ENCODE measurements around the gene GOLGA3.
"Not testable (repeated sequence)": the region's sequence is repeated elsewhere in the genome, so short reads cannot be mapped to it uniquely, and the experiment has no call there.

Gene GOLGA3

DNA sequence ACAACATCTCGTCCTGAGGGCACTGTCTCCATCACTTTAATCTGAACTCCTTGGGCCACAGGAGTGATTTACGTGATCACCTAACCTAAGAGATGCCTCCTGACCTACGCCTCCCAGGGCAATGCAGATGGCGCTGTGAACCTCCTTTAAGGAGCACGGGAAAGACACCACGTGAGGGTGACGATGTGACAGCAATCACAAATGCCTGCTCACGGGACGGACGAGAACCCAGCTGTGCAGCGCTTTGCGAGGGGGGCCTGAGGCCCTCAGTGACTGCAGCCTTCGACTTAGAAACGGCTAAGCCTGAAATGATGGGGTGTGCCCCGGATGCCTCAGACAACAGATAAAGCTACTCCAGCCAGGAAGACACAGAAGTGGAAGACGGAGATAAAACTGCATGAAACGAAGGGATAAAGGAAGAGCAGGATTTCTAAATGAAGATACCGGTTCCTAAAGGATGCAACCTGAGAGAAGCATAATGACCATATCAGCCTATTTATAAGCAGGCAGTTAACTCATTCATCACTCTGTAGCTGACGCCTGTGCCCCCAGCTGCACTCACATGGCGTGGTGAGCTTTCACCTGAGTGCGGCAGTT lies 13.9 kb upstream of the GOLGA3 start:
- H3K27ac ChIP-seq (ENCODE audit: low read length), result no peak overlapping the region
- no peaks in the 10 kb centered on the region for H3K27me3 ChIP-seq (ENCODE audit: low read depth, low read length)
- H3K4me1 ChIP-seq (ENCODE audit: control insufficient read depth in 1 of 2, insufficient read depth in 2 of 2, low read length in 2 of 2), result peaks cover 0 to 3% of the 10 kb centered on the region in 2 donors
- H3K4me3 ChIP-seq (ENCODE audit: low read depth in 1 of 2, low read length in 2 of 2), result no peak overlapping the region
- H3K9me3 ChIP-seq (ENCODE audit: control insufficient read depth in 1 of 2, low read length in 2 of 2), result no peaks in the 10 kb centered on the region
- peaks cover 29 to 65% of the 10 kb centered on the region in 2 donors for H3K36me3 ChIP-seq (ENCODE audit: control insufficient read depth in 1 of 2, insufficient read depth in 2 of 2, low read length in 2 of 2)

- Histone ChIP-seq H3K4me3 (ENCODE audit: low read depth in 1 of 2, low read length in 2 of 2) (no peak overlapping the region), H3K27ac (ENCODE audit: low read length) (no peak overlapping the region), H3K4me1 (ENCODE audit: control insufficient read depth in 1 of 2, insufficient read depth in 2 of 2, low read length in 2 of 2) (peaks cover 0 to 5% of the 10 kb centered on the region in 2 donors), H3K9me3 (ENCODE audit: control insufficient read depth in 1 of 2, low read length in 2 of 2) (no peaks in the 10 kb centered on the region), H3K36me3 (ENCODE audit: control insufficient read depth in 1 of 2, insufficient read depth in 2 of 2, low read length in 2 of 2) (peaks cover 19 to 57% of the 10 kb centered on the region in 2 donors), H3K27me3 (ENCODE audit: low read depth, low read length) (no peaks in the 10 kb centered on the region)
Measured at GRCh38 chr12:132841151-132841550, 12.5 kb upstream of the GOLGA3 start.

GRCh38 chr12:132840536-132840935 lies 11.9 kb upstream of the GOLGA3 start:
- Histone ChIP-seq H3K27me3 (ENCODE audit: low read depth, low read length) (no peaks in the 10 kb centered on the region), H3K4me1 (ENCODE audit: control insufficient read depth in 1 of 2, insufficient read depth in 2 of 2, low read length in 2 of 2) (peaks cover 0 to 5% of the 10 kb centered on the region in 2 donors), H3K4me3 (ENCODE audit: low read depth in 1 of 2, low read length in 2 of 2) (no peak overlapping the region), H3K27ac (ENCODE audit: low read length) (no peak overlapping the region), H3K9me3 (ENCODE audit: control insufficient read depth in 1 of 2, low read length in 2 of 2) (no peaks in the 10 kb centered on the region), H3K36me3 (ENCODE audit: control insufficient read depth in 1 of 2, insufficient read depth in 2 of 2, low read length in 2 of 2) (peaks cover 19 to 51% of the 10 kb centered on the region in 2 donors)

DNA sequence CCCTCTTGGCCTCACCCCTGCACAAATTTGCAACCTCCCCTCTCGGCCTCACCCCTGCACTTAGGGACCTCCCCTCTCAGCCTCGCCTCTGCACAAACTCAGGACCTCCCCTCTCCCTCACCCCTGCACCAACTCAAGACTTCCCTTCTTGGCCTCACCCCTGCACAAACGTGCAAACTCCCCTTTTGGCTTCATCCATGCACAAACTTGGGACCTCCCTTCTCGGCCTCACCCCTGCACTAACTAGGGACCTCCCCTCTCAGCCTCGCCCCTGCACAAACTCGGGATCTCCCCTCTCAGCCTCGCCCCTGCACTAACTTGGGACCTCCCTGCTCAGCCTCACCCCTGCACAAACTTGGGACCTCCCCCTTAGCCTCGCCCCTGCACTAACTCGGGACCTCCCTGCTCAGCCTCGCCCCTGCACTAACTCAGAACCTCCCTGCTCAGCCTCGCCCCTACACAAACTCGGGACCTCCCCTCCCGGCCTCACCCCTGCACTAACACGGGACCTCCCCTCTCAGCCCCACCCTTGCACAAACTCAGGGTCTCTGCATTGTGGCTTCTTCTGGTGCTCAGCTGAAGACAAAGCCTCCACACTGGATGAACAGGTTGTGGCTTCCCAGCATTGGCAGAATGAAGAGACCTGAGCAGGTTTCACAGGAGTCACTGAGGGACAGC lies 11.0 kb upstream of the GOLGA3 start:
- Histone ChIP-seq H3K4me3 (ENCODE audit: low read depth in 1 of 2, low read length in 2 of 2) (no peak overlapping the region), H3K27ac (ENCODE audit: low read length) (no peak overlapping the region), H3K4me1 (ENCODE audit: control insufficient read depth in 1 of 2, insufficient read depth in 2 of 2, low read length in 2 of 2) (peaks cover 0 to 5% of the 10 kb centered on the region in 2 donors), H3K9me3 (ENCODE audit: control insufficient read depth in 1 of 2, low read length in 2 of 2) (no peaks in the 10 kb centered on the region), H3K36me3 (ENCODE audit: control insufficient read depth in 1 of 2, insufficient read depth in 2 of 2, low read length in 2 of 2) (peaks cover 19 to 49% of the 10 kb centered on the region in 2 donors), H3K27me3 (ENCODE audit: low read depth, low read length) (no peaks in the 10 kb centered on the region)

- Histone ChIP-seq H3K27ac (ENCODE audit: low read length) (no peak overlapping the region), H3K9me3 (ENCODE audit: control insufficient read depth in 1 of 2, low read length in 2 of 2) (no peaks in the 10 kb centered on the region), H3K27me3 (ENCODE audit: low read depth, low read length) (no peaks in the 10 kb centered on the region), H3K4me1 (ENCODE audit: control insufficient read depth in 1 of 2, insufficient read depth in 2 of 2, low read length in 2 of 2) (peaks cover 0 to 5% of the 10 kb centered on the region in 2 donors), H3K36me3 (ENCODE audit: control insufficient read depth in 1 of 2, insufficient read depth in 2 of 2, low read length in 2 of 2) (peaks cover 15 to 49% of the 10 kb centered on the region in 2 donors), H3K4me3 (ENCODE audit: low read depth in 1 of 2, low read length in 2 of 2) (no peak overlapping the region)
Measured at GRCh38 chr12:132838410-132839080, 9.9 kb upstream of the GOLGA3 start.

DNA sequence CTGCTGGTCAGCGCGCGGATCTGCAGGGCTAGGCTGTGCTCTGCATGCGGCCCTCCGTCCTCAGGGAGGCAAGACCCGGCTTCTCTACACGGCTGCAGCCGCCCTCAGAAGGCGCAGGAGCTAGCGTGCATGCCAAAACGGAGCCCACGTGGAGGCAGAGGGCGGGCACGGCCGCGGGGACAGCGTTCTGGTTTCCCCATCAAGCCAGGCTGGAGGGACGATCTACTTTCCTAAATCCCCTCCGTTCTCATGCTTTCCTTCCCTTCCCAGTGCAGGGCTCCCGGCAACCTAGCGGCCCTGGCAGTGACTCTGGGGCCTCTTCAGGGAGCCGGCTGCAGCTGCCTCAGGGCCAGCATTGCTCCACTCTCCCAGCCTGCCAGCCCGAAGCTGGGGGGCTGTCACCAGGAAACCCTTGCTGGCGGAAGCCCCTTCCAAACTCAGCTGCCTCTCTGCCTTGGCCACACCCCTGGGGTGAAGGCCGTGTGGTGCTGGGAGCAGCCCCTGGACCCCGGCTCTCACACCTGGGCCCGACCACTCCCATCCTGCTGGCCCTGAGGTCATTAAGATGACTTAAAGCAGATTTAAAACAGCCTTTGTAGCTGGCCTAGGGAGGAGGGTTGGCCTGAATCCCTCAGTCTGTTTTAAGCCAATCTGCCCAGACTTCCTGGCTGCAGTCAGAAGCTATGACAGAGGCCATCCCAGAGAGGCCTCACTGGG lies 9.2 kb upstream of the GOLGA3 start:
- Histone ChIP-seq H3K4me1 (ENCODE audit: control insufficient read depth in 1 of 2, insufficient read depth in 2 of 2, low read length in 2 of 2) (peaks cover 0 to 5% of the 10 kb centered on the region in 2 donors), H3K27me3 (ENCODE audit: low read depth, low read length) (no peaks in the 10 kb centered on the region), H3K36me3 (ENCODE audit: control insufficient read depth in 1 of 2, insufficient read depth in 2 of 2, low read length in 2 of 2) (peaks cover 15 to 45% of the 10 kb centered on the region in 2 donors), H3K9me3 (ENCODE audit: control insufficient read depth in 1 of 2, low read length in 2 of 2) (no peaks in the 10 kb centered on the region), H3K27ac (ENCODE audit: low read length) (no peak overlapping the region), H3K4me3 (ENCODE audit: low read depth in 1 of 2, low read length in 2 of 2) (no peak overlapping the region)

- Histone ChIP-seq H3K4me1 (ENCODE audit: control insufficient read depth in 1 of 2, insufficient read depth in 2 of 2, low read length in 2 of 2) (peaks cover 0 to 5% of the 10 kb centered on the region in 2 donors), H3K9me3 (ENCODE audit: control insufficient read depth in 1 of 2, low read length in 2 of 2) (no peaks in the 10 kb centered on the region), H3K27me3 (ENCODE audit: low read depth, low read length) (no peaks in the 10 kb centered on the region), H3K36me3 (ENCODE audit: control insufficient read depth in 1 of 2, insufficient read depth in 2 of 2, low read length in 2 of 2) (peaks cover 18 to 41% of the 10 kb centered on the region in 2 donors), H3K4me3 (ENCODE audit: low read depth in 1 of 2, low read length in 2 of 2) (no peak overlapping the region), H3K27ac (ENCODE audit: low read length) (no peak overlapping the region)
Measured at GRCh38 chr12:132836795-132837331, 8.2 kb upstream of the GOLGA3 start.

GRCh38 chr12:132836230-132836629 lies 7.6 kb upstream of the GOLGA3 start:
- H3K36me3 ChIP-seq (ENCODE audit: control insufficient read depth in 1 of 2, insufficient read depth in 2 of 2, low read length in 2 of 2), result peaks cover 15 to 36% of the 10 kb centered on the region in 2 donors
- H3K4me3 ChIP-seq (ENCODE audit: low read depth in 1 of 2, low read length in 2 of 2); H3K9me3 ChIP-seq (ENCODE audit: control insufficient read depth in 1 of 2, low read length in 2 of 2); H3K27ac ChIP-seq (ENCODE audit: low read length); H3K4me1 ChIP-seq (ENCODE audit: control insufficient read depth in 1 of 2, insufficient read depth in 2 of 2, low read length in 2 of 2); H3K27me3 ChIP-seq (ENCODE audit: low read depth, low read length): not testable (repeated sequence)

GRCh38 chr12:132835076-132836025 lies 6.7 kb upstream of the GOLGA3 start:
- Histone ChIP-seq H3K27me3 (ENCODE audit: low read depth, low read length) (no peaks in the 10 kb centered on the region), H3K4me1 (ENCODE audit: control insufficient read depth in 1 of 2, insufficient read depth in 2 of 2, low read length in 2 of 2) (peaks cover 0 to 5% of the 10 kb centered on the region in 2 donors), H3K36me3 (ENCODE audit: control insufficient read depth in 1 of 2, insufficient read depth in 2 of 2, low read length in 2 of 2) (peaks cover 10 to 27% of the 10 kb centered on the region in 2 donors), H3K4me3 (ENCODE audit: low read depth in 1 of 2, low read length in 2 of 2) (no peak overlapping the region), H3K9me3 (ENCODE audit: control insufficient read depth in 1 of 2, low read length in 2 of 2) (no peaks in the 10 kb centered on the region), H3K27ac (ENCODE audit: low read length) (no peak overlapping the region)

- H3K4me1 ChIP-seq (ENCODE audit: control insufficient read depth in 1 of 2, insufficient read depth in 2 of 2, low read length in 2 of 2), result peaks cover 0 to 9% of the 10 kb centered on the region in 2 donors
- no peaks in the 10 kb centered on the region for H3K27me3 ChIP-seq (ENCODE audit: low read depth, low read length)
- H3K36me3 ChIP-seq (ENCODE audit: control insufficient read depth in 1 of 2, insufficient read depth in 2 of 2, low read length in 2 of 2), result peaks cover 6 to 21% of the 10 kb centered on the region in 2 donors
- H3K27ac ChIP-seq (ENCODE audit: low read length), result no peak overlapping the region
- H3K4me3 ChIP-seq (ENCODE audit: low read depth in 1 of 2, low read length in 2 of 2), result no peak overlapping the region
- H3K9me3 ChIP-seq (ENCODE audit: control insufficient read depth in 1 of 2, low read length in 2 of 2), result no peaks in the 10 kb centered on the region
Measured at GRCh38 chr12:132834181-132834711, 5.6 kb upstream of the GOLGA3 start.
